IMR-90 (cell line): Measurements from ENCODE around the gene GFER. TPM values are rescaled to one million over a fixed set of nuclear protein-coding genes. Genes with fewer than 3 reads are reported as not detected.

Experiments
- ATAC-seq: fragments of 200-7000 bp; cut with Tn5 transposase; 2 replicates; pipeline ENCODE4 v1.9.1; 2020; ENCODE audit warnings: low read depth, mild to moderate bottlenecking, moderate library complexity
- BruUV-seq: library from RNA; stranded (reverse); fragments of 400-500 nt; replicated peaks from 2 replicates; lab custom pipeline; 2021; lab: Mats Ljungman, UMichigan
- CTCF ChIA-PET: fragments of 300-600 bp; formaldehyde crosslinking; extraction: SDS; loops from one replicate; lab custom pipeline; 2021; ENCODE audit warnings: antibody characterized with exemption; lab: Yijun Ruan, JAX
- POLR2A ChIA-PET: fragments of 300-600 bp; sonication (Branson Sonifier 250); formaldehyde crosslinking; loops from one replicate; lab custom pipeline; 2022; ENCODE audit warnings: antibody characterized with exemption; ENCODE audit not compliant: unreplicated experiment; lab: Charles Lee
- DNase-seq: peaks from one replicate; pipeline ENCODE4 v3.0.0; 2013
- H2AFZ ChIP-seq: replicated peaks from 2 replicates; pipeline ENCODE3; 2013; ENCODE audit warnings: low read length, mild to moderate bottlenecking; ENCODE audit not compliant: poor library complexity
- H2AK5ac ChIP-seq: 2 replicates; pipeline ENCODE4 v1.6.1; 2013; ENCODE audit warnings: low read depth, low read length, inconsistent platforms
- H2AK9ac ChIP-seq: replicated peaks from 2 replicates; pipeline ENCODE3; 2013; ENCODE audit warnings: mild to moderate bottlenecking, low read depth, low read length, moderate library complexity; ENCODE audit not compliant: poor library complexity
- H2BK120ac ChIP-seq: 2 replicates; pipeline ENCODE4 v1.6.1; 2013; ENCODE audit warnings: low read depth, low read length, inconsistent platforms
- H2BK15ac ChIP-seq: 3 replicates; pipeline ENCODE4 v1.6.1; 2013; ENCODE audit warnings: low read depth, low read length, inconsistent platforms
- H2BK20ac ChIP-seq: 2 replicates; pipeline ENCODE4 v1.6.1; 2013; ENCODE audit warnings: low read depth, mild to moderate bottlenecking, inconsistent platforms, low read length, moderate library complexity
- H2BK5ac ChIP-seq: 2 replicates; pipeline ENCODE4 v1.6.1; 2013; ENCODE audit warnings: mild to moderate bottlenecking, low read depth, low read length, inconsistent platforms; ENCODE audit not compliant: poor library complexity, severe bottlenecking
- H3K14ac ChIP-seq: replicated peaks from 2 replicates; pipeline ENCODE4 v1.6.1; 2013; ENCODE audit warnings: low read depth, low read length, inconsistent platforms
- H3K18ac ChIP-seq: 2 replicates; pipeline ENCODE4 v1.6.1; 2013; ENCODE audit warnings: low read depth, low read length, control low read depth
- H3K23ac ChIP-seq: 2 replicates; pipeline ENCODE4 v1.6.1; 2013; ENCODE audit warnings: low read depth, low read length, inconsistent platforms
- H3K27ac ChIP-seq: 2 replicates; pipeline ENCODE4 v1.5.1; 2013; ENCODE audit warnings: mild to moderate bottlenecking, control low read depth, low read length; ENCODE audit not compliant: insufficient read depth
- H3K27me3 ChIP-seq: 2 replicates; pipeline ENCODE4 v1.6.1; 2013; ENCODE audit warnings: low read length; ENCODE audit not compliant: control insufficient read depth, insufficient read depth
- H3K36me3 ChIP-seq: 2 replicates; pipeline ENCODE4 v1.6.1; 2013; ENCODE audit warnings: low read length, mixed read lengths; ENCODE audit not compliant: control insufficient read depth, insufficient read depth
- H3K4ac ChIP-seq: 2 replicates; pipeline ENCODE4 v1.6.1; 2013; ENCODE audit warnings: low read depth, low read length, inconsistent platforms
- H3K4me1 ChIP-seq: 2 replicates; pipeline ENCODE4 v1.6.1; 2013; ENCODE audit warnings: low read length, mixed read lengths; ENCODE audit not compliant: control insufficient read depth, insufficient read depth
- H3K4me2 ChIP-seq: 2 replicates; pipeline ENCODE4 v1.6.1; 2013; ENCODE audit warnings: low read depth, mild to moderate bottlenecking, control low read depth, low read length, moderate library complexity
- H3K4me3 ChIP-seq: 2 replicates; pipeline ENCODE4 v1.5.1; 2013; ENCODE audit warnings: low read depth, mild to moderate bottlenecking, control low read depth, low read length, moderate library complexity; ENCODE audit not compliant: insufficient read depth
- H3K56ac ChIP-seq: 2 replicates; pipeline ENCODE4 v1.6.1; 2013; ENCODE audit warnings: low read length, inconsistent platforms; ENCODE audit not compliant: insufficient read depth; ENCODE audit errors: extremely low read depth
- H3K79me1 ChIP-seq, 2 experiments: 2 replicates each; pipeline ENCODE4 v1.6.1; 2013; ENCODE audit warnings: low read length in 2 of 2, inconsistent platforms in 1 of 2, low read depth in 1 of 2
- H3K9ac ChIP-seq: 2 replicates; pipeline ENCODE4 v1.6.1; 2013; ENCODE audit warnings: low read depth, low read length, control low read depth
- H3K9me1 ChIP-seq: 2 replicates; pipeline ENCODE4 v1.6.1; 2013; ENCODE audit warnings: low read length, inconsistent platforms; ENCODE audit not compliant: insufficient read depth
- H3K9me3 ChIP-seq: 2 replicates; pipeline ENCODE4 v1.6.1; 2013; ENCODE audit warnings: low read length; ENCODE audit not compliant: control insufficient read depth, insufficient read depth
- H4K20me1 ChIP-seq: 2 replicates; pipeline ENCODE4 v1.6.1; 2013; ENCODE audit warnings: low read length, inconsistent platforms; ENCODE audit not compliant: insufficient read depth
- H4K5ac ChIP-seq: 2 replicates; pipeline ENCODE4 v1.6.1; 2013; ENCODE audit warnings: mild to moderate bottlenecking, low read depth, low read length, control low read depth
- H4K8ac ChIP-seq, 2 experiments: 2 replicates each; pipeline ENCODE4 v1.6.1; 2013; ENCODE audit warnings: low read depth in 2 of 2, low read length in 2 of 2, control low read depth in 1 of 2, inconsistent platforms in 1 of 2
- H4K91ac ChIP-seq: 2 replicates; pipeline ENCODE4 v1.6.1; 2013; ENCODE audit warnings: low read depth, low read length, inconsistent platforms; ENCODE audit not compliant: insufficient read depth
- BHLHE40 ChIP-seq: fragments of 150-350 bp; IDR thresholded peaks from 2 replicates; pipeline ENCODE4 v1.6.1; 2016; ENCODE audit warnings: mild to moderate bottlenecking, low read depth, low read length
- FOS ChIP-seq: fragments of 150-350 bp; IDR thresholded peaks from 2 replicates; pipeline ENCODE4 v1.6.1; 2016; ENCODE audit warnings: low read depth, low read length
- MAFK ChIP-seq: IDR thresholded peaks from 2 replicates; pipeline ENCODE4 v1.6.1; 2012; ENCODE audit warnings: low read depth, low read length, improper control_type of control experiment
- POLR2A ChIP-seq: IDR thresholded peaks from 2 replicates; pipeline ENCODE4 v1.6.1; 2012; ENCODE audit warnings: mild to moderate bottlenecking, low read depth, low read length
- RAD21 ChIP-seq: IDR thresholded peaks from 2 replicates; pipeline ENCODE4 v1.6.1; 2012; ENCODE audit warnings: low read length, improper control_type of control experiment
- SMC3 ChIP-seq: fragments of 150-350 bp; IDR thresholded peaks from 2 replicates; pipeline ENCODE4 v1.6.1; 2016; ENCODE audit warnings: low read depth, mild to moderate bottlenecking, antibody characterized with exemption, low read length, moderate library complexity
- USF2 ChIP-seq: fragments of 150-350 bp; IDR thresholded peaks from 2 replicates; pipeline ENCODE4 v1.6.1; 2017; ENCODE audit warnings: mild to moderate bottlenecking, antibody characterized with exemption, low read length, low read depth
- WGBS, 2 experiments: methylation state at CpG; one replicate each; pipeline versions ENCODE4 v1.1.5 to v1.1.7; 2013; ENCODE audit warnings: missing lambda C conversion rate in 2 of 2; ENCODE audit not compliant: insufficient read length in 1 of 2; ENCODE audit errors: extremely low coverage in 2 of 2; 5-methylcytosine and 5-hydroxymethylcytosine counted together
- dilution Hi-C: fragments of 300-500 bp; cut with HindIII; formaldehyde crosslinking; loops from one replicate; pipeline ENCODE4 v1.14.3; 2018; ENCODE audit warnings: low sequenced_read_pairs; ENCODE audit not compliant: unreplicated experiment
- in situ Hi-C: fragments of 300-500 bp; cut with MboI; formaldehyde crosslinking; loops from 3 replicates; pipeline ENCODE4 v1.14.3; 2019; ENCODE audit warnings: low sequenced_read_pairs, inconsistent platforms, mixed read lengths
- intact Hi-C: fragments of 100-400 bp; cut with micrococcal nuclease; formaldehyde crosslinking; loops from 2 replicates; pipeline ENCODE4 v1.10.0; 2022
- polyA plus RNA-seq, 3 experiments: library from polyadenylated mRNA; depleted of rRNA; stranded (reverse); fragments of >200 nt; gene quantifications; 2 replicates each; pipeline ENCODE4 v1.2.3, GENCODE V29; 2012; ENCODE audit warnings: low replicate concordance in 1 of 3
- total RNA-seq: library from RNA; depleted of rRNA; stranded (reverse); fragments of >200 nt; gene quantifications from 2 replicates; pipeline ENCODE4 v1.2.3, GENCODE V29; 2012

Gene GFER
- total and polyA plus RNA-seq, 2 of the 4 experiments (the other 2 are of a cell fraction), result 6.8 to 19.8 TPM

DNA sequence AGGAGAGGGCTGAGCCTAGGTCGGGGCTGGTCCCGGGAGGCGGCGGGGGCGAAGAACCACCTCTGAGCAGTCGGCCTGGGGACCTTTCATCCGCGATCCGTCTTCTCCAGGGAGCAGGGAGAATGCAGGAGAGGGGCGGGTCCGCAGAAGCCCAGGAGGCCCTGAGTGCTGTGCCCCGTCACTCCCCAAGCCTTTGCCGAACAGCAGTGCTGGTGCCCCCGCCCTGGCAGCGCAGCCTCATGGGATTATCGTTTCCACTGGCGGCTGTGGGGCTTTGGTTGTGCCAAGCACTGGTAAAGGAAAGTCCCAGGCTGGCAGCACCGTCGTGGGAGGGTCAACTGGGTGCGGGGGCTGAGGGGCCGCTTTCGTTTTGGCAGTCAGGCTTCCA, 11.5 kb upstream of the GFER start:
- Histone ChIP-seq H4K91ac (no peak overlapping the region), H3K4me2 (peak overlapping the region; percentile 75), H3K18ac (no peak overlapping the region), H3K56ac (no peak overlapping the region), H3K27ac (peak overlapping the region; percentile 10; the same call in 1 of the 2 replicates), H2BK15ac (no peak overlapping the region), H2AK5ac (peak overlapping the region; percentile 43; the same call in 1 of the 2 replicates), H3K4ac (no peak overlapping the region), H3K79me1 (peaks cover 9 to 36% of the 10 kb centered on the region in 2 experiments), H3K23ac (no peak overlapping the region), H3K14ac (no peak overlapping the region), H3K9ac (peak overlapping the region; percentile 62), H4K20me1 (no peaks in the 10 kb centered on the region; the same call in 1 of the 2 replicates), H3K9me3 (no peaks in the 10 kb centered on the region), H2BK20ac (no peak overlapping the region), H4K8ac (no peak overlapping the region; a peak in 1 of 4 replicates), H3K27me3 (no peaks in the 10 kb centered on the region), H3K36me3 (peaks cover 30% of the 10 kb centered on the region), H2BK5ac (no peak overlapping the region), H2AK9ac (peak overlapping the region; percentile 86), H4K5ac (no peak overlapping the region), H3K4me1 (peaks cover 6% of the 10 kb centered on the region), H3K4me3 (peak overlapping the region; percentile 66), H2BK120ac (no peak overlapping the region), H3K9me1 (peaks cover 3% of the 10 kb centered on the region; the same call in 1 of the 2 replicates), H2AFZ (peak overlapping the region; percentile 91)
- no TSS peak for BruUV-seq
- ATAC-seq (peak; percentile 42), DNase-seq (no peak)
- dilution Hi-C loops (no loop called here), in situ Hi-C loops (no loop called here), intact Hi-C loops (no loop called here)
- ChIA-PET CTCF (no interaction called here), POLR2A (no interaction called here)
- no peak for TF ChIP-seq BHLHE40
- no peak for TF ChIP-seq USF2
- TF ChIP-seq POLR2A, result no peak
- TF ChIP-seq RAD21, result no peak
- no peak for TF ChIP-seq FOS
- TF ChIP-seq SMC3, result no peak
- no peak for TF ChIP-seq MAFK
- WGBS, 2 experiments, result 6% methylated on average over 14 of the region's 22 CpGs; no CpG with 5 or more reads in 1 of the 2 experiments
